Psoas muscle (tissue), 8 donors: Measurements from ENCODE around the gene ADH1C. TPM values are rescaled to one million over a fixed set of nuclear protein-coding genes. Genes with fewer than 3 reads are reported as not detected.
A peak's percentile ranks its signal among the peaks of the same experiment; 100 is the strongest.

ENCODE experiments used
- ATAC-seq, 4 donors: fragments of 200-7000 bp; cut with Tn5 transposase; one replicate each; pipeline ENCODE4 v1.9.1; 2020; ENCODE audit warnings: moderate library complexity in 3 of 4, mild to moderate bottlenecking in 2 of 4
- DNase-seq, 2 donors: peaks; one replicate each; pipeline ENCODE4 v3.0.0-alpha.2; 2020
- H3K27ac ChIP-seq: fragments of 200-600 bp; one replicate; pipeline ENCODE4 v1.8.0; 2022
- H3K27me3 ChIP-seq, 3 donors: fragments of 200-600 bp in 1 of 3; one replicate each; pipeline versions ENCODE4 v1.6.1 to v1.8.0; 2013 to 2022; ENCODE audit warnings: low read length in 2 of 3, mild to moderate bottlenecking in 2 of 3, moderate library complexity in 1 of 3; ENCODE audit not compliant: insufficient read depth in 3 of 3
- H3K36me3 ChIP-seq, 2 donors: fragments of 200-600 bp in 1 of 2; one replicate each; pipeline versions ENCODE4 v1.6.1 to v1.8.0; 2013 to 2022; ENCODE audit warnings: low read depth in 1 of 2, mild to moderate bottlenecking in 1 of 2, moderate library complexity in 1 of 2; ENCODE audit not compliant: insufficient read depth in 1 of 2
- H3K4me1 ChIP-seq: fragments of 200-600 bp; one replicate; pipeline ENCODE4 v1.8.0; 2022
- H3K4me3 ChIP-seq: fragments of 200-600 bp; one replicate; pipeline ENCODE4 v1.8.0; 2022; ENCODE audit warnings: mild to moderate bottlenecking
- H3K9me3 ChIP-seq: fragments of 200-600 bp; one replicate; pipeline ENCODE4 v1.8.0; 2022
- WGBS, 3 donors: extraction: QIAGEN DNeasy Blood & Tissue Kit; methylation state at CpG; one replicate each; pipeline versions ENCODE4 v1.1.6 to v1.1.7; 2013; 5-methylcytosine and 5-hydroxymethylcytosine counted together
- intact Hi-C, 2 donors: fragments of 100-400 bp; cut with DNase I; formaldehyde crosslinking; loops; one replicate each; pipeline versions ENCODE4 v1.11.0 to v1.14.2; 2022
- polyA plus RNA-seq, 3 donors: library from polyadenylated mRNA; stranded (reverse); fragments of 200-250 nt; gene quantifications; one replicate each; pipeline ENCODE4 v1.2.3, GENCODE V29; 2013
- total RNA-seq, 4 donors: library from RNA; stranded (reverse); fragmentation: NEBNext Ultra II Directional in 2 of 4; extraction: Animal tissue kit (Norgen Biotek cat#: 25700) in 2 of 4; gene quantifications; one replicate each; pipeline versions ENCODE4 v1.2.1 to v1.2.4, GENCODE V29; 2021 to 2023
- TF ChIP-seq, protein P1 (sequence below): fragments of 200-600 bp; IDR thresholded peaks from one replicate; pipeline ENCODE4 v1.8.0; 2022; ENCODE audit warnings: antibody characterized with exemption
- donor health status: healthy with polysubstance abuse.
- donor health status: DM: no; HTN: no; CAD: no; lungs with moderate emphysema.
- donor health status: Bipolar disorder and iron deficiency.
- donor health status: healthy.
- donor health status: DM: yes; HTN: yes; CAD: no.
- donor health status: DM: no; HTN: no; CAD: no.
- donor health status: DM: no; HTN: no; CAD: no.
- donor health status: DM: yes; HTN: yes; CAD: no.

The ADH1C gene
- total and polyA plus RNA-seq, 7 donors: 1.8 to 10.6 (median 4.7) TPM

DNA sequence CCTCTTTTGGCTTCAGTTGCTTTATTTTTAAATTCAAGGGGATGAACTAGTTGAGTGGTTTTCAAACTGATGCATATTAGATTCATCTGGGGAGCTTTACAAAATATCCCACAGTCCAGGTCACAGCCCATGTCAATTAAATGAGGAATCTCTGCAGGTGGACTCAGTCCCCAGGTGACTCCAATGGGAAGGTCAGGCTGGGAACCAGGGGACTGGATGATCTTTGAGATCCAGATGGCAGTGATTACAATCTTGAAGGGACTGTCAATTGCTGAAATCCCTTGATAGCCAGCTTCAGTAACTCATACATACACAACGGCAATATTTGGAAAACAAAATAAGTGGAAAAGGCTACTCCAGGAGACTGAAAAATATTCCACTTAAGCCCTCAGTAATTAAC is 38.3 kb downstream of the ADH1C start:
- no peak overlapping the region for H3K27ac ChIP-seq
- ATAC-seq (no peak), DNase-seq (no peak)
- H3K27me3 ChIP-seq: no peaks in the 10 kb centered on the region
- WGBS, 3 donors: 70 to 81% (median 74%) methylated on average over 1 of the region's 1 CpG
- no peak overlapping the region for H3K4me3 ChIP-seq
- no peaks in the 10 kb centered on the region for H3K4me1 ChIP-seq
- intact Hi-C loops: no loop called here
- no peaks in the 10 kb centered on the region for H3K9me3 ChIP-seq
- TF ChIP-seq, protein P1, sequence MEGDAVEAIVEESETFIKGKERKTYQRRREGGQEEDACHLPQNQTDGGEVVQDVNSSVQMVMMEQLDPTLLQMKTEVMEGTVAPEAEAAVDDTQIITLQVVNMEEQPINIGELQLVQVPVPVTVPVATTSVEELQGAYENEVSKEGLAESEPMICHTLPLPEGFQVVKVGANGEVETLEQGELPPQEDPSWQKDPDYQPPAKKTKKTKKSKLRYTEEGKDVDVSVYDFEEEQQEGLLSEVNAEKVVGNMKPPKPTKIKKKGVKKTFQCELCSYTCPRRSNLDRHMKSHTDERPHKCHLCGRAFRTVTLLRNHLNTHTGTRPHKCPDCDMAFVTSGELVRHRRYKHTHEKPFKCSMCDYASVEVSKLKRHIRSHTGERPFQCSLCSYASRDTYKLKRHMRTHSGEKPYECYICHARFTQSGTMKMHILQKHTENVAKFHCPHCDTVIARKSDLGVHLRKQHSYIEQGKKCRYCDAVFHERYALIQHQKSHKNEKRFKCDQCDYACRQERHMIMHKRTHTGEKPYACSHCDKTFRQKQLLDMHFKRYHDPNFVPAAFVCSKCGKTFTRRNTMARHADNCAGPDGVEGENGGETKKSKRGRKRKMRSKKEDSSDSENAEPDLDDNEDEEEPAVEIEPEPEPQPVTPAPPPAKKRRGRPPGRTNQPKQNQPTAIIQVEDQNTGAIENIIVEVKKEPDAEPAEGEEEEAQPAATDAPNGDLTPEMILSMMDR: no peak
- H3K36me3 ChIP-seq: no peaks in the 10 kb centered on the region

DNA sequence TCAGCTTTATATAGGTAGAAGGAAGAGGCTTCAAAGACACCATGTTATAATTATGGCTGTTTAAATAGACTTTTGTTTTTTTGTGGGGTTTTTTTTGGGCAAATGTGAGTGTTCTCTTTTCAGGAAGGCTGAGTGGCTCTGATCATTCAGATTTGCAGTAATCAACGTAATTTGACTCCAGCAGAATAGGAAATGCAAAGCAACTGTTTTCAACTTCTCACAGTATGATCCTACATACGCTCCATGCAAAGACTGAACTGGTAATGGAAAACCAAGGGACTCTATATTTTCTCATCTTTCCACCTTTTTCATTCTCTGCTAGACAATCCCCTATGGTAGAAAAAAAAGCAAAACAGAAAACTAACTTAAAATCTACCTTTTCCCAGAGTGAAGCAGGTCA is 42.2 kb downstream of the ADH1C start:
- 51 to 69% (median 68%) methylated on average over 2 of the region's 2 CpGs for WGBS, 3 donors
- ATAC-seq (no peak), DNase-seq (no peak)
- Histone ChIP-seq H3K4me1 (no peaks in the 10 kb centered on the region), H3K27me3 (no peaks in the 10 kb centered on the region), H3K4me3 (no peak overlapping the region), H3K9me3 (no peaks in the 10 kb centered on the region), H3K27ac (no peak overlapping the region), H3K36me3 (no peaks in the 10 kb centered on the region)
- TF ChIP-seq, protein P1: no peak
- intact Hi-C loops: no loop called here

GRCh38 chr4:99305638-99306400 is 46.7 kb downstream of the ADH1C start:
- Histone ChIP-seq H3K4me1 (peaks cover 5% of the 10 kb centered on the region), H3K27me3 (no peaks in the 10 kb centered on the region), H3K36me3 (no peaks in the 10 kb centered on the region), H3K27ac (no peak overlapping the region), H3K4me3 (no peak overlapping the region), H3K9me3 (no peaks in the 10 kb centered on the region)
- peak in 1 of 2 donors; percentile 70 for DNase-seq
- ATAC-seq: peak in 2 of 4 donors; percentile 44 to 46
- TF ChIP-seq, protein P1: no peak
- intact Hi-C loops: no loop called here
- 89 to 92% (median 92%) methylated on average over 11 of the region's 11 CpGs for whole genome bisulfite sequencing, 3 donors

DNA sequence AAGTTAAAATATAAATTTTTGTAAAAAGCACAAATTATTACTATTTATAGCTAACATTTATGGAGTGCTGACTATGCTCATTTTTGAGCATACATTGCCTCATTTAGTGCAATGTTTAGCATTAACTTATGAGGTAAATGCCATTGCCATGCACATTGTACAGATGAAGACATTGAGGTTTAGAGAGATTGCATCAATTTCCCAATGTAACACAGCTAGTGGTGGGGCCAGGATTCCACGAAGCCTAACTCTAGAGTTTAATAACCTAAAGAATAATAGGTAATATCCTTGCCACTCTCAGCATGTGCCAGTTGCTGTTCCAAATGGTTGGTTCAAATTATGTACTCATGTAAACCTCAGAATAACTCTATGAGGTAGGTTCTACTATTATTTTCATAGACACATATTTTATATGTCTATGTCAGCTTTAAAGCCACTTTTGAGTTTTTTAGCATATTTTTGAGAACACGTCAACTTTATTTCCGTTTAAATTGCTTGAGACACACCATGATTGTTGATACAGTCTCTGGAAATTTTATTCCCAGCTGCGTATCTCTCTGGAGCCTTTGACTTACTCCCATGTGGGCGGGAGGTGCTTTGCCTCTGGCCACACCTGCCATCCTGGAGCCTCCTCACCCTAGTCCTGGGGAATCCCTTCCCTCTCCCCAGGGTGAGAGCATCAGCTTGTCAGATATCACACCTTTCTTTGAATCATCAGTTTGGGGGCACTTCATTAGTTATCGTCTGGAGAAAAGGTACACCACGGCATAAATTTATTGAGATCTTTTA is 51.0 kb downstream of the ADH1C start:
- ATAC-seq: no peak
- H3K27me3 ChIP-seq: no peaks in the 10 kb centered on the region
- H3K4me1 ChIP-seq: peaks cover 8% of the 10 kb centered on the region
- no peaks in the 10 kb centered on the region for H3K9me3 ChIP-seq
- H3K4me3 ChIP-seq: no peak overlapping the region
- no peak overlapping the region for H3K27ac ChIP-seq
- no peaks in the 10 kb centered on the region for H3K36me3 ChIP-seq
- 79 to 89% (median 80%) methylated on average over 7 of the region's 7 CpGs for WGBS, 3 donors
- no peak for DNase-seq
- TF ChIP-seq, protein P1: no peak
- intact Hi-C loops: no loop called here
